H1 (cell line): ENCODE data around the gene PSMC3. TPM values are rescaled to one million over a fixed set of nuclear protein-coding genes. Genes with fewer than 3 reads are reported as not detected.

Experiments
- CEBPB ChIP-seq: IDR thresholded peaks from 2 replicates; pipeline ENCODE4 v1.6.1; 2012; ENCODE audit warnings: low read depth, low read length
- EGR1 ChIP-seq: IDR thresholded peaks from 2 replicates; pipeline ENCODE4 v1.6.1; 2011; ENCODE audit warnings: low read depth, low read length, borderline replicate concordance
- RBBP5 ChIP-seq: IDR thresholded peaks from 2 replicates; pipeline ENCODE4 v1.7.1; 2012; ENCODE audit warnings: low read depth, mild to moderate bottlenecking, inconsistent platforms, low read length, moderate library complexity, borderline replicate concordance
- SP2 ChIP-seq: IDR thresholded peaks from 2 replicates; pipeline ENCODE4 v1.6.1; 2012; ENCODE audit warnings: mild to moderate bottlenecking, low read length, inconsistent platforms
- TAF7 ChIP-seq: optimal IDR thresholded peaks from 2 replicates; pipeline ENCODE3; 2011; ENCODE audit warnings: low read depth, mild to moderate bottlenecking, inconsistent platforms, low read length, moderate library complexity, borderline replicate concordance
- polyA plus RNA-seq, 7 experiments: library from polyadenylated mRNA; depleted of rRNA in 3 of 7; stranded (reverse) in 5 of 7; unstranded in 2 of 7; fragments of >200 nt in 5 of 7; fragments of 200-250 nt in 2 of 7; gene quantifications; 1 replicate in 5 of 7; 2 replicates in 1 of 7; 4 replicates in 1 of 7; pipeline versions ENCODE4 v1.2.1 to v1.2.3, GENCODE V29; 2011 to 2013; ENCODE audit warnings: missing spikeins in 2 of 7, mixed read lengths in 2 of 7
- total RNA-seq: library from RNA; stranded (reverse); fragmentation: NEBNext Ultra II Directional; extraction: Animal tissue kit (Norgen Biotek cat#: 25700); gene quantifications from 2 replicates; pipeline ENCODE4 v1.2.1, GENCODE V29; 2021
- TF ChIP-seq, protein P1 (sequence below): IDR thresholded peaks from 2 replicates; pipeline ENCODE4 v1.6.1; 2011; ENCODE audit warnings: low read length, improper control_type of control experiment

The PSMC3 gene
- total and polyA plus RNA-seq, 2 of the 8 experiments (the other 6 are each of a cell fraction or from before 2014, with no cell fraction given): 105 to 160 TPM

DNA sequence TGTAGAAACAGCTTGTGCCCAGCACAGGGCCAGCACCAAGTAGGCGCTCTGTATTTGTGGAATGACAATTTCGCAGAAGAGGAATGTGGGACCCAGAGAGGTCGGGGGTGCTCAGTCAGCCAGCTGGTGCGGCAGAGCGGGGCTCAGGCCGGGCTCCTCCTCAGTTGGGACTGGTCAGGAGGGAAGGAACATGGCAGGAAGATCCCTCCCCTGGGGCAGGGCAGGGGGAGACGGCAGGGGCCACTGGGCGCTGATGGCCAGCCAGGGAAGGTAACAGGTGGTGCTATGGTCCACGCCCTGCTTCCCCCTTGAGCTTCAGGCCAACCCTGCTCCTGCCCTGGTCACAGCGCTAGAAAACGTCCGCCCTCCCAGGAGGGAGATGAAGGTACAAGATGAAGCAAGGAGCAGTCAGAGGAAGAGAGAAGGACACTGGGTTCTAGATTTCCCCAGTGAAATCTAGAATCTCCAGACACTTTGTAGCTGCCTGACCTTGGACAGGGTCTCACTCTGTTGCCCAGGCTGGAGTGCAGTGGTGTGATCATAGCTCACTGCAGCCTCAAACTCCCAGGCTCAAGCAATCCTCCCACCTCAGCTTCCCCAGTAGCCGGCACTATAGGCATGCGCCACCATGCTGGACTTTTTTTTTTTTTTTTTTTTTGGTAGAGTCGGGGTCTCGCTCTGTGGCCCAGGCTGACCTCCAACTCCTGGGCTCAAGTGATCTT, 34.4 kb downstream of the PSMC3 start (continued):
- TF ChIP-seq, protein P1, sequence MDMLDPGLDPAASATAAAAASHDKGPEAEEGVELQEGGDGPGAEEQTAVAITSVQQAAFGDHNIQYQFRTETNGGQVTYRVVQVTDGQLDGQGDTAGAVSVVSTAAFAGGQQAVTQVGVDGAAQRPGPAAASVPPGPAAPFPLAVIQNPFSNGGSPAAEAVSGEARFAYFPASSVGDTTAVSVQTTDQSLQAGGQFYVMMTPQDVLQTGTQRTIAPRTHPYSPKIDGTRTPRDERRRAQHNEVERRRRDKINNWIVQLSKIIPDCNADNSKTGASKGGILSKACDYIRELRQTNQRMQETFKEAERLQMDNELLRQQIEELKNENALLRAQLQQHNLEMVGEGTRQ: no peak
- TF ChIP-seq RBBP5 (no peak), SP2 (no peak), CEBPB (no peak), TAF7 (no peak), EGR1 (no peak)
- TF ChIP-seq, all 59 proteins: peak for 0
